NT2/D1 (cell line): ENCODE data around the gene SOSTDC1.
"Not testable (repeated sequence)": the region's sequence is repeated elsewhere in the genome, so short reads cannot be mapped to it uniquely, and the experiment has no call there.

ENCODE experiments used
- DNase-seq: peaks from one replicate; pipeline ENCODE4 v3.0.0-alpha.2; 2011; ENCODE audit warnings: low read depth, low spot score
- H3K27me3 ChIP-seq: 2 replicates; pipeline ENCODE4 v1.6.0; 2011; ENCODE audit warnings: mild to moderate bottlenecking; ENCODE audit not compliant: insufficient read length, insufficient read depth
- H3K36me3 ChIP-seq: 2 replicates; pipeline ENCODE4 v1.6.1; 2011; ENCODE audit warnings: mild to moderate bottlenecking, low read length, mixed read lengths; ENCODE audit not compliant: insufficient read depth, insufficient read length
- H3K4me1 ChIP-seq: 2 replicates; pipeline ENCODE4 v1.5.1; 2011; ENCODE audit not compliant: insufficient read depth, insufficient read length
- H3K4me3 ChIP-seq: 2 replicates; pipeline ENCODE4 v1.5.1; 2011; ENCODE audit warnings: low read depth; ENCODE audit not compliant: insufficient read length
- H3K9ac ChIP-seq: 2 replicates; pipeline ENCODE4 v1.6.0; 2011; ENCODE audit warnings: low read depth; ENCODE audit not compliant: insufficient read length
- H3K9me3 ChIP-seq: 2 replicates; pipeline ENCODE4 v1.5.1; 2011; ENCODE audit warnings: mild to moderate bottlenecking, low read length; ENCODE audit not compliant: insufficient read depth
- SUZ12 ChIP-seq: IDR thresholded peaks from 2 replicates; pipeline ENCODE4 v1.6.1; 2011; ENCODE audit not compliant: insufficient read length, insufficient read depth; ENCODE audit errors: extremely low read depth
- YY1 ChIP-seq: IDR thresholded peaks from 2 replicates; pipeline ENCODE4 v1.6.1; 2011; ENCODE audit not compliant: insufficient read length, insufficient read depth
- ZNF274 ChIP-seq: IDR thresholded peaks from 2 replicates; pipeline ENCODE4 v1.6.1; 2011; ENCODE audit warnings: mild to moderate bottlenecking, low read depth, low read length

SOSTDC1 gene

GRCh38 chr7:16460789-16461493 lies 4.6 kb downstream of the SOSTDC1 start:
- H3K4me1 ChIP-seq, result no peaks in the 10 kb centered on the region
- H3K4me3 ChIP-seq, result no peak overlapping the region
- no peak for DNase-seq
- no peaks in the 10 kb centered on the region for H3K9me3 ChIP-seq
- H3K36me3 ChIP-seq, result no peaks in the 10 kb centered on the region
- H3K9ac ChIP-seq, result no peak overlapping the region
- H3K27me3 ChIP-seq, result no peaks in the 10 kb centered on the region
- no peak for TF ChIP-seq YY1
- TF ChIP-seq SUZ12, result no peak
- no peak for TF ChIP-seq ZNF274

- not testable (repeated sequence) for H3K4me1 ChIP-seq, H3K4me3 ChIP-seq, H3K9me3 ChIP-seq, H3K36me3 ChIP-seq, DNase-seq, H3K9ac ChIP-seq, H3K27me3 ChIP-seq
Measured at GRCh38 chr7:16456303-16456702, 9.2 kb downstream of the SOSTDC1 start.

- H3K27me3 ChIP-seq, result no peaks in the 10 kb centered on the region
- H3K9ac ChIP-seq, result no peak overlapping the region
- no peaks in the 10 kb centered on the region for H3K4me1 ChIP-seq
- DNase-seq, result no peak
- no peaks in the 10 kb centered on the region for H3K36me3 ChIP-seq
- H3K9me3 ChIP-seq, result no peaks in the 10 kb centered on the region
- H3K4me3 ChIP-seq, result no peak overlapping the region
- no peak for TF ChIP-seq YY1
- TF ChIP-seq ZNF274, result no peak
- no peak for TF ChIP-seq SUZ12
Measured at GRCh38 chr7:16455591-16455990, 9.9 kb downstream of the SOSTDC1 start.

- Histone ChIP-seq H3K4me1 (no peaks in the 10 kb centered on the region), H3K9ac (no peak overlapping the region), H3K4me3 (no peak overlapping the region), H3K9me3 (no peaks in the 10 kb centered on the region), H3K36me3 (no peaks in the 10 kb centered on the region), H3K27me3 (no peaks in the 10 kb centered on the region)
- no peak for DNase-seq
- no peak for TF ChIP-seq SUZ12
- TF ChIP-seq YY1, result no peak
- no peak for TF ChIP-seq ZNF274
Measured at GRCh38 chr7:16450366-16450765, 15.2 kb downstream of the SOSTDC1 start.

- no peak for TF ChIP-seq SUZ12
- Histone ChIP-seq H3K27me3 (no peaks in the 10 kb centered on the region), H3K4me3 (no peak overlapping the region), H3K4me1 (no peaks in the 10 kb centered on the region), H3K9ac (no peak overlapping the region), H3K9me3 (no peaks in the 10 kb centered on the region), H3K36me3 (no peaks in the 10 kb centered on the region)
- no peak for DNase-seq
Measured at GRCh38 chr7:16447876-16448275, 17.7 kb downstream of the SOSTDC1 start.

GRCh38 chr7:16446508-16446907 lies 19.0 kb downstream of the SOSTDC1 start:
- Histone ChIP-seq H3K36me3 (no peaks in the 10 kb centered on the region), H3K9me3 (no peaks in the 10 kb centered on the region), H3K27me3 (no peaks in the 10 kb centered on the region), H3K9ac (no peak overlapping the region), H3K4me3 (no peak overlapping the region), H3K4me1 (no peaks in the 10 kb centered on the region)
- TF ChIP-seq ZNF274 (no peak), YY1 (no peak), SUZ12 (no peak)
- DNase-seq, result no peak

GRCh38 chr7:16443871-16444270 lies 21.7 kb downstream of the SOSTDC1 start:
- not testable (repeated sequence) for H3K36me3 ChIP-seq, H3K9me3 ChIP-seq, H3K9ac ChIP-seq, H3K4me3 ChIP-seq, DNase-seq, H3K4me1 ChIP-seq, H3K27me3 ChIP-seq

- no peak for DNase-seq
- H3K4me1 ChIP-seq, result no peaks in the 10 kb centered on the region
- H3K9me3 ChIP-seq, result no peaks in the 10 kb centered on the region
Measured at GRCh38 chr7:16438988-16439387, 26.6 kb downstream of the SOSTDC1 start.

More at GRCh38 chr7:16438988-16439387, 26.6 kb downstream of the SOSTDC1 start:
- TF ChIP-seq SUZ12, result no peak
- TF ChIP-seq YY1, result no peak
- TF ChIP-seq ZNF274, result no peak
- no peak overlapping the region for H3K9ac ChIP-seq
- no peaks in the 10 kb centered on the region for H3K27me3 ChIP-seq
- no peaks in the 10 kb centered on the region for H3K36me3 ChIP-seq
- H3K4me3 ChIP-seq, result no peak overlapping the region
